Brain pericyte (primary cell): ENCODE measurements around the gene MBD2.

Experiments
- DNase-seq: peaks from one replicate; pipeline ENCODE4 v3.0.0-alpha.2; 2012; ENCODE audit warnings: low read depth, low spot score

MBD2 gene

GRCh38 chr18:54197747-54198411, 26.6 kb downstream of the MBD2 start:
- no peak for DNase-seq

DNA sequence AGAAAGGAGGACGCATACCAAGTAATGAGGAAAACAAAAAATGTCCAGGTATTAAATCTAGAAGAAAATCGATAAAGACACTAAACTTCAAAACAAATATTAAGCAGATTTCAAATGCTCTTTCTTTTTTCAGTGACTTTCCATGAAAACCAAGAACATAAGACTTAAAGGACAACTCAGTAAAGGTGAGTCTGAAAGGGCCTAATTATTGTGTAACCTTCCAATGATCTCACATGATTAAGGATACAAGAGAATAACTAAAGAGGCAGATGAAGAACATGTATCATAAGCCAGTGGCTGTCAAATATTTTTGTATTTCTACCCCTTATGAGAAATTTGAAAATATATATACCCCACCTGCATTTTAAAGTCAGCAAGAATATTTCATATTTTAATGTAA, 30.7 kb downstream of the MBD2 start:
- DNase-seq: no peak

GRCh38 chr18:54192900-54193299, 31.6 kb downstream of the MBD2 start:
- no peak for DNase-seq

DNA sequence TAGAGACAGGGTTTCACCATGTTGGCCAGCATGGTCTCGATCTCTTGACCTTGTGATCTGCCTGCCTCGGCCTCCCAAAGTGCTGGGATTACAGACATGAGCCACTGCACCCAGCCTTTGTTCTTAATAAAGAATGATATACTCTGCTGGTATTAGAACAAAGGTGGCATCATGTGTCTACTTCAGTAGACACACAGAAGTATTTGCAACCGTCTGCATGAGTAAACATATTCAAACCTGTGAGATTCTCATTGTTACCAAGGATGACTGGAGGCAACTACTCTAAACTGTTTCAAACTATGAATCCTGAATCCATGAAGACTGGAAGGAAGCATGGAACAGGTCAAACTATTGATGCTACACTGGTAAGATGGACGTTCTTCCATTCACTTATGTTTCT, 32.1 kb downstream of the MBD2 start:
- DNase-seq: no peak

- DNase-seq: no peak
Measured at GRCh38 chr18:54191352-54191751, 33.1 kb downstream of the MBD2 start.

GRCh38 chr18:54187372-54187771, 37.1 kb downstream of the MBD2 start:
- no peak for DNase-seq

GRCh38 chr18:54184836-54185235, 39.6 kb downstream of the MBD2 start:
- DNase-seq: no peak

- no peak for DNase-seq
Measured at GRCh38 chr18:54183390-54183789, 41.1 kb downstream of the MBD2 start.

DNA sequence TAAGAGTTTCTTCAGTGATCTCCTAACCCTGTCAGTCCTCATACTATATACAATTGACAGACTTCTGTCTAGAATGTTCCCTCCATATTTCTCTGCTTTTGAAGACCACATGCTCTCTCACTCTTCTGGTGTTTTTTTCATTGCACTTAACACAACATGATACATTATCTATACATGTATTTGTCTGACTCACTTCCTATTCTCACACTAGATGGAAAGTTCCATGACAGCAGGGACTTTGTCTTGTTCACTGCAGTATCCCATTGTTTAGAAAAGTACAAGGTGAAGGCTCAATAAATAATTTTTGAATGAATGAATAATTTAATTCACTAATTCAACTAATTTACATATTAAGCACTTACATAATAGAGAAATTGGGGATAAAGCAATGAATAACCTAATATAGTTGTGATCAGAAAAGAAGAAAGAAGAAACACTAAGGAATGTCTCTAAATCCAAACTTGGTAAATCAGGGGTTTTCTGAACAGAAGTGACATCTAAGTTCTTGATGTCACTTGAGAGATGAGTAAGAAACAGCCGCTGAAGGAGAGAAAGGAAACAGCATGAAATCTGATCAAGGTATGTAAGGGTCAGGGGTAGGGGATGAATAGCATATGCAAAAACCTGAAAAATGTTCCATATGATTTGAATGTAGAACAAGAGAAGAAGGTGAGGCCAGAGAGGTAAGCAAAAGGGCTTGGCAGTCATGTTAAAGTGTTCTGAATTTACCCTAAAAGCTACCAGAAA, 42.4 kb downstream of the MBD2 start:
- no peak for DNase-seq

- DNase-seq: no peak
Measured at GRCh38 chr18:54173980-54174630, 50.4 kb downstream of the MBD2 start.

DNA sequence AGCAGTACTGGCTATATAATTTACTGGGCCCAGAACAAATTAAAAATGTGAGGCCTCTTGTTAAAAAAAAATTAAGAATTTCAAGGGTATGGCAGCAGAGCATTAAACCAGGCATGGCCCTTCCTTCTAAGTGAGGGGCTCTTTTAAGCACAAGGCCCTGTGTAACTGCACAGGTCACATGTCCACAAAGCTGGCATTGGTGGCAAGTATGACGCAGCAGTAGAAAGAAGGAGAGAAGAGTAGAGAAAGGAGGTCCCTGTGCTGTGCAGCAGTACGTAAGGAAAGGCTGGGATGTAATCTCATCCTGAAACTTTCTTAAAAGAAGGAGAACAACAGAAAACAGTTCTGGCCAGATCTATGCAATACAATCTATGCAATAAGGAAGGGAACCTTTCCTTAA, 51.2 kb downstream of the MBD2 start:
- DNase-seq: no peak

DNA sequence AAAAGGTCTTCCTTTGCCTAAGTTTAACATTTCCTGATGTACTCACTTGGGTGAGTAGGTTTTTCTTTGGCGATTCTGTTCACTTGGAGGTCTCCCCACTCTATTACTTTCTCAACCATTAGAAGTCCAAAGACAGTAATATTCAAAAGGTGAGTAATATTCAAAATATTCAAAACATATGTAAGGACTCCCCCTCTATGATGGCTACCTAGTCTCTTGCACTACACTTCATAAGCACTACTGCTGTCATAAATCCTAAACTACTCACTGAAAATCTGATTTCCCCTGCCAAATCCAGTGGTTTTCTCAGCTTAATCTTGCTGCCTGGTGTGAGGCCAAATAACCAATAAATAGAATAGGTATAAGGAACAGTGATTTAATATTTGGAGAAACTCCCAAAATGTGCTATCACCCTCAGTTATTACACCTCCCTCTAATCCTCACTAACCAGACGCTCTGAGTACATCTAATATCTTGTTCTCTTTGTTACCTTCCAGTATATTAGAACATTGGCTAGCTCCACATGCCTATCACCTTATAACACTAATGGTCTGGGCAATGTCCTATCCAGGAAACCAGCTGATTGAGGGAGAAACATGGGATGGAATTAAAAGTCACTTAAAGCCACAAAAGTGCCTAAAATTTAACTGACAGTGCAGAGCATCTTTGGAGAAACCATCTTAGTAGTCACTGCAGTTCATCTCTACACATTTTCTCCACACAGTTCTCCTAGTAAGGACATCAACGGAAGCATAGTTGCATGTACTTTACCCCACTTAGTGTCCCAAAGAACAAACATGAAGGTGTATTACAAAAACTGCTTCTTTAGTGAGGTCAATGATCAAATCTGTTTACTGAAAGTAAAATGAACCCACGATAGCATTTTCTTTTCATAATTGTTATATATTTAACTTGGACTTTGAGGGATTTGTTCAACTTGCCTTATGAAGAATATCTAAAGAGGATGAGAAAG, 54.8 kb downstream of the MBD2 start:
- no peak for DNase-seq

GRCh38 chr18:54165450-54165849, 59.0 kb downstream of the MBD2 start:
- DNase-seq: no peak

DNA sequence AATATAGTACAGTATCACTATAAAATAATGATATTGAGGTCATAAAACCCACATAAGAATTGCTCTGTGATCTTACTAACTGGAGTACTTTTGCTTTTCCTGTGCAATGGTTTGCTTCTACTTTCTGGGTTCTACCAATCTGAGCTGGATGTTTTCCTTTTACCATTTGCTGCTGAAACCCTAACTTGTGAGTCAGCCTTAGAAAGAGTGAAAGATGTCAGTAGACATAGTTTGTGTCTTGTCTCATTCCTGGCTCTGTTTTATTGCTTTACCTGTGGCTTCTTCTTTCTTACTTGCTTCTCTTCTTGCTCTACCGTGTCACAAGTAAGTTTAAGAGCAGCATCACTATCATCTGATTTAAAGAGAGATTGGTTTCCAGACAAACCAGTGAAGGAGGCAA, 61.0 kb downstream of the MBD2 start:
- DNase-seq: no peak

GRCh38 chr18:54162431-54162830, 62.0 kb downstream of the MBD2 start:
- DNase-seq: no peak

- DNase-seq: no peak
Measured at GRCh38 chr18:54161267-54161666, 63.2 kb downstream of the MBD2 start.

DNA sequence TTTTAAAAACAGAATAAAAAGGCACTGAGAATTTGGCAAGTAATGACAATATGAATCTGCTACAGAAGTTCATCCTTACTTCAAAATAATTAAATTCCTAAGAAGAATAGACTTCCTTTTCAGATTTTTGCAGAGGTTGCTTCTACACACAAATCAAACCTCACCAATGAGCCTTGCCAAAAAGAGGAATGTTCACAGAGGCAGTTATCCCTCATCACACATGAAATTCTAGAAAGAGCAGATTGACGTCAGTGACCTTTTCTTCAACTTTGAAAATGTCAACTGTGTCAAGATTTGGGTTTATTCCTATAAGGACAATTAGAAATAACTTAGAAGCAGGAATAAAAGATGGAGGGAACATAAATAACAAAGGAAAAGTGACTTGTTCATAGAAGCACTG, 64.6 kb downstream of the MBD2 start:
- no peak for DNase-seq

GRCh38 chr18:54157646-54158385, 66.7 kb downstream of the MBD2 start:
- no peak for DNase-seq

- DNase-seq: no peak
Measured at GRCh38 chr18:54155412-54155811, 69.1 kb downstream of the MBD2 start.

GRCh38 chr18:54154231-54154630, 70.2 kb downstream of the MBD2 start:
- DNase-seq: no peak

GRCh38 chr18:54151376-54151775, 73.1 kb downstream of the MBD2 start:
- no peak for DNase-seq
